Measurements from ENCODE around the gene PCARE. TPM values are rescaled to one million over a fixed set of nuclear protein-coding genes. Genes with fewer than 3 reads are reported as not detected.
"Not testable (repeated sequence)": the region's sequence is repeated elsewhere in the genome, so short reads cannot be mapped to it uniquely, and the experiment has no call there.

The PCARE gene
- total RNA-seq, 2 experiments from 2014 or later, result not detected

- Mint-ChIP-seq H3K27me3 (no peaks in the 10 kb centered on the region), H3K36me3 (ENCODE audit: low read depth) (no peaks in the 10 kb centered on the region)
- intact Hi-C loops (cut with DNase I, micrococcal nuclease), result no loop called here
These were observed 22.6 kb upstream of the PCARE start for GRCh38 chr2:29096969-29097368.

GRCh38 chr2:29090311-29090710, 16.0 kb upstream of the PCARE start:
- H3K4me3 Mint-ChIP-seq; H3K27me3 Mint-ChIP-seq; H3K4me1 Mint-ChIP-seq; intact Hi-C loops (cut with DNase I, micrococcal nuclease); DNase-seq; POLR2A ChIA-PET; H3K9me3 Mint-ChIP-seq (ENCODE audit: low read depth); H3K27ac Mint-ChIP-seq; H3K36me3 Mint-ChIP-seq (ENCODE audit: low read depth); ATAC-seq: not testable (repeated sequence)
- CTCF ChIA-PET, result interaction anchor here (0.9 kb wide), 1 partner anchor 44 kb away, joined by 4 read pairs; no protein-coding TSS in a partner anchor

More at GRCh38 chr2:29096969-29097368, 22.6 kb upstream of the PCARE start:
- Mint-ChIP-seq H3K4me1 (no peaks in the 10 kb centered on the region), H3K9me3 (ENCODE audit: low read depth) (no peaks in the 10 kb centered on the region), H3K27ac (no peak overlapping the region), H3K4me3 (no peak overlapping the region)
- DNase-seq (no peak), ATAC-seq (no peak)
- ChIA-PET POLR2A (interaction anchor here (0.7 kb wide), 1 partner anchor 22 kb away, joined by 4 read pairs; no protein-coding TSS in a partner anchor), CTCF (interaction anchor here (1.0 kb wide), 1 partner anchor 10 kb away, joined by 4 read pairs; no protein-coding TSS in a partner anchor)

- POLR2A ChIA-PET, result no interaction called here
- Mint-ChIP-seq H3K4me3 (no peak overlapping the region), H3K4me1 (no peaks in the 10 kb centered on the region), H3K27me3 (peaks cover 4% of the 10 kb centered on the region), H3K27ac (no peak overlapping the region), H3K36me3 (ENCODE audit: low read depth) (no peaks in the 10 kb centered on the region), H3K9me3 (ENCODE audit: low read depth) (peaks cover 2% of the 10 kb centered on the region)
- CTCF ChIA-PET, result no interaction called here
- intact Hi-C loops (cut with DNase I, micrococcal nuclease), result no loop called here
- no peak for DNase-seq
- ATAC-seq, result no peak
These were observed 10.2 kb upstream of the PCARE start for GRCh38 chr2:29084554-29084953.

- Mint-ChIP-seq H3K27me3 (no peaks in the 10 kb centered on the region), H3K27ac (no peak overlapping the region), H3K9me3 (ENCODE audit: low read depth) (peaks cover 7% of the 10 kb centered on the region), H3K36me3 (ENCODE audit: low read depth) (no peaks in the 10 kb centered on the region), H3K4me1 (no peaks in the 10 kb centered on the region), H3K4me3 (no peak overlapping the region)
- no peak for ATAC-seq
- intact Hi-C loops (cut with DNase I, micrococcal nuclease), result no loop called here
- ChIA-PET POLR2A (no interaction called here), CTCF (interaction anchor here (0.7 kb wide), 1 partner anchor 161 kb away, joined by 3 read pairs; no protein-coding TSS in a partner anchor)
- no peak for DNase-seq
These were observed 8.6 kb upstream of the PCARE start for GRCh38 chr2:29082804-29083495.

- no peaks in the 10 kb centered on the region for H3K4me1 Mint-ChIP-seq
- ChIA-PET POLR2A (no interaction called here), CTCF (no interaction called here)
- H3K27me3 Mint-ChIP-seq, result no peaks in the 10 kb centered on the region
- no peak for DNase-seq
- no peaks in the 10 kb centered on the region for H3K36me3 Mint-ChIP-seq (ENCODE audit: low read depth)
- intact Hi-C loops (cut with DNase I, micrococcal nuclease), result no loop called here
- no peak overlapping the region for H3K27ac Mint-ChIP-seq
- ATAC-seq, result no peak
- no peak overlapping the region for H3K4me3 Mint-ChIP-seq
- H3K9me3 Mint-ChIP-seq (ENCODE audit: low read depth), result peaks cover 7% of the 10 kb centered on the region
These were observed 6.8 kb upstream of the PCARE start for GRCh38 chr2:29080886-29081743.

GRCh38 chr2:29079887-29080286, 5.6 kb upstream of the PCARE start:
- Mint-ChIP-seq H3K27ac (no peak overlapping the region), H3K4me1 (no peaks in the 10 kb centered on the region), H3K9me3 (ENCODE audit: low read depth) (peaks cover 7% of the 10 kb centered on the region), H3K27me3 (no peaks in the 10 kb centered on the region), H3K36me3 (ENCODE audit: low read depth) (no peaks in the 10 kb centered on the region), H3K4me3 (no peak overlapping the region)
- CTCF ChIA-PET, result no interaction called here
- intact Hi-C loops (cut with DNase I, micrococcal nuclease), result no loop called here
- ATAC-seq (no peak), DNase-seq (no peak)
- POLR2A ChIA-PET, result no interaction called here

GRCh38 chr2:29075894-29076705, 1.8 kb upstream of the PCARE start:
- Mint-ChIP-seq H3K36me3 (ENCODE audit: low read depth) (no peaks in the 10 kb centered on the region), H3K27ac (no peak overlapping the region), H3K4me3 (no peak overlapping the region), H3K9me3 (ENCODE audit: low read depth) (peaks cover 7% of the 10 kb centered on the region), H3K4me1 (no peaks in the 10 kb centered on the region), H3K27me3 (no peaks in the 10 kb centered on the region)
- no peak for ATAC-seq
- ChIA-PET POLR2A (no interaction called here), CTCF (interaction anchor here (0.5 to 1.7 kb wide), 3 partner anchors 10 to 412 kb away, joined by 3 to 5 read pairs (median 4); no protein-coding TSS in a partner anchor)
- intact Hi-C loops (cut with DNase I, micrococcal nuclease), result no loop called here
- DNase-seq, result no peak

- ATAC-seq, result no peak
- CTCF ChIA-PET, result interaction anchor here (0.6 to 0.7 kb wide), 2 partner anchors 60 to 128 kb away, joined by 3 to 5 read pairs; no protein-coding TSS in a partner anchor
- Mint-ChIP-seq H3K9me3 (ENCODE audit: low read depth) (no peaks in the 10 kb centered on the region), H3K4me1 (no peaks in the 10 kb centered on the region), H3K36me3 (ENCODE audit: low read depth) (no peaks in the 10 kb centered on the region), H3K4me3 (no peak overlapping the region), H3K27me3 (no peaks in the 10 kb centered on the region), H3K27ac (no peak overlapping the region)
- no peak for DNase-seq
- intact Hi-C loops (cut with DNase I, micrococcal nuclease), result no loop called here
- POLR2A ChIA-PET, result no interaction called here
These were observed 390 bp downstream of the PCARE start for GRCh38 chr2:29073933-29074332.

GRCh38 chr2:29072971-29073725, 1.2 kb downstream of the PCARE start:
- no peaks in the 10 kb centered on the region for H3K9me3 Mint-ChIP-seq (ENCODE audit: low read depth)
- H3K4me1 Mint-ChIP-seq, result no peaks in the 10 kb centered on the region
- intact Hi-C loops (cut with DNase I, micrococcal nuclease), result no loop called here
- ATAC-seq (no peak), DNase-seq (no peak)
- ChIA-PET POLR2A (no interaction called here), CTCF (interaction anchor here (0.6 to 0.7 kb wide), 2 partner anchors 59 to 129 kb away, joined by 3 to 5 read pairs; no protein-coding TSS in a partner anchor)
- H3K27ac Mint-ChIP-seq, result no peak overlapping the region
- no peaks in the 10 kb centered on the region for H3K36me3 Mint-ChIP-seq (ENCODE audit: low read depth)
- H3K27me3 Mint-ChIP-seq, result no peaks in the 10 kb centered on the region
- no peak overlapping the region for H3K4me3 Mint-ChIP-seq

GRCh38 chr2:29072251-29072650, 2.1 kb downstream of the PCARE start:
- POLR2A ChIA-PET, result no interaction called here
- DNase-seq (no peak), ATAC-seq (no peak)
- intact Hi-C loops (cut with DNase I, micrococcal nuclease), result no loop called here
- no peaks in the 10 kb centered on the region for H3K4me1 Mint-ChIP-seq
- no peak overlapping the region for H3K27ac Mint-ChIP-seq
- no peaks in the 10 kb centered on the region for H3K27me3 Mint-ChIP-seq
- CTCF ChIA-PET, result no interaction called here
- H3K4me3 Mint-ChIP-seq, result no peak overlapping the region
- no peaks in the 10 kb centered on the region for H3K36me3 Mint-ChIP-seq (ENCODE audit: low read depth)
- no peaks in the 10 kb centered on the region for H3K9me3 Mint-ChIP-seq (ENCODE audit: low read depth)
